HepG2 (cell line): Measurements from ENCODE around the gene LRPAP1. TPM values are rescaled to one million over a fixed set of nuclear protein-coding genes. Genes with fewer than 3 reads are reported as not detected.
"Not testable (repeated sequence)": the region's sequence is repeated elsewhere in the genome, so short reads cannot be mapped to it uniquely, and the experiment has no call there.

Experiments used
- ATAC-seq: fragments of 200-7000 bp; cut with Tn5 transposase; 3 replicates; pipeline ENCODE4 v1.9.1; 2020; ENCODE audit warnings: mild to moderate bottlenecking, moderate library complexity
- BruUV-seq: library from RNA; stranded (reverse); fragments of 400-500 nt; replicated peaks from 2 replicates; lab custom pipeline; 2021; lab: Mats Ljungman, UMichigan
- CTCF ChIA-PET: fragments of 300-600 bp; formaldehyde crosslinking; extraction: SDS; loops from one replicate; lab custom pipeline; 2021; ENCODE audit warnings: low total read pairs, inconsistent platforms, low intra/inter-chr PET ratio; lab: Yijun Ruan, JAX
- POLR2A ChIA-PET: fragments of 350-600 bp; sonication (Branson Sonifier 250); formaldehyde crosslinking; loops from one replicate; lab custom pipeline; 2020; ENCODE audit warnings: antibody characterized with exemption, inconsistent platforms; lab: Yijun Ruan, JAX
- DNase-seq: peaks from one replicate; pipeline ENCODE4 v3.0.0-alpha.2; 2015; ENCODE audit warnings: low spot score
- FAIRE-seq: peaks from 3 replicates; lab custom pipeline; 2011; peaks lifted over from hg19 to GRCh38; lab: Jason Lieb, UNC
- H2AFZ ChIP-seq: one replicate; pipeline ENCODE4 v1.6.1; 2011; ENCODE audit warnings: low read length, inconsistent platforms
- H3K27ac ChIP-seq: fragments of 300-600 bp; 3 replicates; pipeline ENCODE4 v1.8.0; 2011; ENCODE audit warnings: mixed run types, mild to moderate bottlenecking, mixed read lengths, low read length, inconsistent platforms; ENCODE audit not compliant: insufficient read depth; ENCODE audit errors: extremely low read length
- H3K27me3 ChIP-seq, 2 experiments: fragments of 200-600 bp in 1 of 2; 2 replicates in 1 of 2; 3 replicates in 1 of 2; pipeline versions ENCODE4 v1.6.0 to v1.8.0; 2011; ENCODE audit warnings: low read length in 2 of 2, mild to moderate bottlenecking in 2 of 2, moderate library complexity in 2 of 2, inconsistent platforms in 1 of 2; ENCODE audit not compliant: insufficient read depth in 2 of 2, control insufficient read depth in 1 of 2
- H3K36me3 ChIP-seq, 2 experiments: fragments of 200-600 bp in 1 of 2; replicated peaks in 1 of 2; 2 replicates in 1 of 2; 3 replicates in 1 of 2; pipeline versions ENCODE4 v1.5.1 to v1.8.0; 2011; ENCODE audit warnings: low read length in 2 of 2, inconsistent platforms in 1 of 2; ENCODE audit not compliant: insufficient read depth in 2 of 2, control insufficient read depth in 1 of 2
- H3K4me1 ChIP-seq: 2 replicates; pipeline ENCODE4 v1.5.1; 2012; ENCODE audit warnings: low read length, inconsistent platforms; ENCODE audit not compliant: insufficient read depth
- H3K4me2 ChIP-seq: 2 replicates; pipeline ENCODE4 v1.6.0; 2011; ENCODE audit warnings: low read depth, low read length, inconsistent platforms
- H3K4me3 ChIP-seq, 3 experiments: fragments of 200-600 bp in 1 of 3; sonication (generic), shearing (Covaris generic) in 1 of 3; replicated peaks in 1 of 3; 2 replicates each; pipeline ENCODE4 v1.5.1; 2011 to 2016; ENCODE audit warnings: low read length in 3 of 3, inconsistent platforms in 2 of 3, low read depth in 2 of 3, mild to moderate bottlenecking in 2 of 3, control low read depth in 1 of 3, mixed read lengths in 1 of 3; ENCODE audit not compliant: insufficient read depth in 1 of 3
- H3K79me2 ChIP-seq: one replicate; pipeline ENCODE4 v1.6.1; 2011; ENCODE audit warnings: low read length, inconsistent platforms; ENCODE audit not compliant: insufficient read depth
- H3K9ac ChIP-seq: 2 replicates; pipeline ENCODE4 v1.6.0; 2011; ENCODE audit warnings: mild to moderate bottlenecking, low read depth, low read length, inconsistent platforms; ENCODE audit not compliant: insufficient read depth
- H3K9me3 ChIP-seq: 2 replicates; pipeline ENCODE4 v1.5.1; 2012; ENCODE audit warnings: mild to moderate bottlenecking, low read length
- H4K20me1 ChIP-seq: 2 replicates; pipeline ENCODE4 v1.6.0; 2011; ENCODE audit warnings: inconsistent platforms, mild to moderate bottlenecking, low read length, moderate library complexity; ENCODE audit not compliant: insufficient read depth
- FOXP1 ChIP-seq, 2 experiments: fragments of 450-650 bp in 1 of 2; IDR thresholded peaks; 2 replicates each; pipeline ENCODE4 v1.6.1; 2017 to 2018; ENCODE audit warnings: antibody characterized with exemption in 1 of 2
- WGBS: methylation state at CpG from one replicate; pipeline ENCODE4 v1.1.6; 2017; ENCODE audit warnings: low lambda C conversion rate; 5-methylcytosine and 5-hydroxymethylcytosine counted together
- in situ Hi-C: cut with HindIII; loops from 2 replicates; pipeline ENCODE4 v1.10.0; 2017; ENCODE audit warnings: low pct_unique_long_range_greater_than_20kb; ENCODE audit not compliant: extremely low pct_ligation_motif_present
- intact Hi-C: fragments of 100-400 bp; cut with micrococcal nuclease; formaldehyde crosslinking; loops from one replicate; pipeline ENCODE4 v1.10.0; 2022; ENCODE audit not compliant: unreplicated experiment
- polyA plus RNA-seq, 8 experiments: library from polyadenylated mRNA; depleted of rRNA in 3 of 8; stranded (reverse) in 7 of 8; unstranded in 1 of 8; fragments of >200 nt; fragmentation: Illumina TruSeq in 4 of 8; extraction: Trizol in 4 of 8; gene quantifications; 2 replicates each; pipeline versions ENCODE4 v1.2.1 to v1.2.3, GENCODE V29; 2011 to 2016; ENCODE audit warnings: low read depth in 4 of 8, missing spikeins in 1 of 8, mixed read lengths in 1 of 8; ENCODE audit not compliant: insufficient read depth in 1 of 8
- total RNA-seq, 5 experiments: library from RNA; depleted of rRNA; stranded (reverse); fragments of >200 nt; fragmentation: Illumina TruSeq; extraction: Trizol; gene quantifications; 2 replicates each; pipeline ENCODE4 v1.2.3, GENCODE V29; 2016; ENCODE audit warnings: low read depth in 1 of 5

Gene LRPAP1
- total and polyA plus RNA-seq, 2 of the 13 experiments (the other 11 are each of a cell fraction or from before 2014, with no cell fraction given), result 153 to 191 TPM

GRCh38 chr4:3578527-3579144 is 46.4 kb upstream of the LRPAP1 start:
- H4K20me1 ChIP-seq, H3K27me3 ChIP-seq, CTCF ChIA-PET, in situ Hi-C loops, H3K9me3 ChIP-seq, DNase-seq, H3K9ac ChIP-seq, intact Hi-C loops, H3K4me2 ChIP-seq, FAIRE-seq, H3K79me2 ChIP-seq, H3K4me3 ChIP-seq, BruUV-seq, H2AFZ ChIP-seq, H3K27ac ChIP-seq, ATAC-seq, POLR2A ChIA-PET, H3K36me3 ChIP-seq: not testable (repeated sequence)
- peaks cover 40% of the 10 kb centered on the region for H3K4me1 ChIP-seq
- WGBS, result 35% methylated on average over 3 of the region's 4 CpGs

DNA sequence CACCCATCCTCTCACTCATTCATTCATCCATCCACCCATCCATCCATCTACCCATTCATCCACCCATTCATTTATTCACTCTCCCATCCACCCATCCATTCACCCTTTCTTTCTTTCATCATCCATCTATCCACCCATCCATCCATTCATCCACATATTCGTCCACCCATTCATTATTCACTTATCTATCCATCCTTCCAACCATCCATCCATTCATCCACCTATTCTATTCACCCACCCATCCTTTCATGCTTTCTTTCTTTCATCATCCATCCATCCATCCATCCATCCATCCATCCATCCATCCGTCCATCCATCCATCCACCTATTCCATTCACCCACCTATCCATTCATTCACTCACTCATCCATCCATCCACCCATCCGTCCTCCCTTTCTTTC is 45.8 kb upstream of the LRPAP1 start:
- FAIRE-seq, H3K4me2 ChIP-seq, in situ Hi-C loops: not testable (repeated sequence)

DNA sequence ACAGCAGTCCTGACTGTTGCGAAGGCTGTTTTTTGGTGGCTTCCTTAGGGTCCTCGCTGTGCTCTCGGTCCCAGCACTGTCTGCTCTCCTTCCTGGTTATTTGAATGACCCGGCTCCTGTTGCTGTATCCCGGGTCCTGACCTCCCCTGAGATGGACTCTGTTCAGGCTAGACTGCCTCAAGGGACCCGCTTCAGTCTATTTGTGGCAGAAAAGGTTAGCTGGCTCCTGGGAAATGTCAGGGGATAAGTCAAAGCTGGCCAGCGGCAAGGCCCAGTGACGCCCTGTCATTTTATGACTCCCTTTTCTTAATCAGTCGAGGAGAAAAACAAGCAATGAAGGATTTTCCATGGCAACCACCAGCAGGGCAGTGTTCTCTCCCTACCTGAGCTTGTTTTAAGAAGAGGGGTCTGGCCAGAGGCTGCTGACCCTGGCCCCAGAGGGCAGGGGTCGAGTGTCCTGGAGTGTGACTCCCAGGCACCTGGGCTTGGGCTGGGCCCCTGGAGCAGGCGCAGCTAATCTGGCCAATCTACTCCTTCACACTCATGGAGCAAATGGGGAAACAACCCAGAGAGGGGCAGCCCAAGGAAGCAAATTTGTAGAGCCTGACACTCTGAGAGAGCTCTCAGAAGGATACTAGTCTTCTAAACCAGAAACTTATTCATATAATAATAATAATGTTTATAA is 45.1 kb upstream of the LRPAP1 start:
- H3K27ac ChIP-seq, intact Hi-C loops, H3K79me2 ChIP-seq, DNase-seq, H3K4me2 ChIP-seq, H3K4me3 ChIP-seq, H4K20me1 ChIP-seq, H3K9me3 ChIP-seq, POLR2A ChIA-PET, ATAC-seq, H3K27me3 ChIP-seq, H3K36me3 ChIP-seq, BruUV-seq, in situ Hi-C loops, FAIRE-seq, H3K9ac ChIP-seq, H2AFZ ChIP-seq, CTCF ChIA-PET: not testable (repeated sequence)
- 31% methylated on average over 6 of the region's 11 CpGs for WGBS
- H3K4me1 ChIP-seq, result peaks cover 40% of the 10 kb centered on the region

More for the DNA sequence above, 45.8 kb upstream of the LRPAP1 start:
- H4K20me1 ChIP-seq; CTCF ChIA-PET; H3K9me3 ChIP-seq; TF ChIP-seq FOXP1 (CRISPR knock-in tag; IDR thresholded peaks at IDR 0.05): not testable (repeated sequence)
- 0 out of 2 replicates have a peak, but pooled peaks have one; percentile 1 for TF ChIP-seq FOXP1 (IDR thresholded peaks at IDR 0.05)
- TF ChIP-seq, all 625 proteins: peak for 1; not testable (repeated sequence) for 624
- BruUV-seq, intact Hi-C loops, H3K36me3 ChIP-seq, H3K27me3 ChIP-seq, H3K79me2 ChIP-seq, ATAC-seq, POLR2A ChIA-PET, H3K27ac ChIP-seq, DNase-seq, H3K9ac ChIP-seq, H2AFZ ChIP-seq, H3K4me3 ChIP-seq: not testable (repeated sequence)
- 27% methylated on average over 3 of the region's 3 CpGs for WGBS
- peaks cover 40% of the 10 kb centered on the region for H3K4me1 ChIP-seq
